Dermis microvascular lymphatic vessel endothelial cell (primary cell): ENCODE data around the gene DDX10. TPM values are rescaled to one million over a fixed set of nuclear protein-coding genes. Genes with fewer than 3 reads are reported as not detected.
A peak's percentile ranks its signal among the peaks of the same experiment; 100 is the strongest.

Source experiments
- DNase-seq, 2 donors: peaks; one replicate each; pipeline versions ENCODE4 v3.0.0 to v3.0.0-alpha.2; 2010; ENCODE audit warnings: low read depth in 2 of 2
- total RNA-seq: library from RNA; depleted of rRNA; stranded (reverse); fragments of >200 nt; gene quantifications from 2 replicates; pipeline ENCODE4 v1.2.1, GENCODE V29; 2014

The DDX10 gene
- total RNA-seq, 1 donor from 2014 or later, result 48.9 TPM

DNA sequence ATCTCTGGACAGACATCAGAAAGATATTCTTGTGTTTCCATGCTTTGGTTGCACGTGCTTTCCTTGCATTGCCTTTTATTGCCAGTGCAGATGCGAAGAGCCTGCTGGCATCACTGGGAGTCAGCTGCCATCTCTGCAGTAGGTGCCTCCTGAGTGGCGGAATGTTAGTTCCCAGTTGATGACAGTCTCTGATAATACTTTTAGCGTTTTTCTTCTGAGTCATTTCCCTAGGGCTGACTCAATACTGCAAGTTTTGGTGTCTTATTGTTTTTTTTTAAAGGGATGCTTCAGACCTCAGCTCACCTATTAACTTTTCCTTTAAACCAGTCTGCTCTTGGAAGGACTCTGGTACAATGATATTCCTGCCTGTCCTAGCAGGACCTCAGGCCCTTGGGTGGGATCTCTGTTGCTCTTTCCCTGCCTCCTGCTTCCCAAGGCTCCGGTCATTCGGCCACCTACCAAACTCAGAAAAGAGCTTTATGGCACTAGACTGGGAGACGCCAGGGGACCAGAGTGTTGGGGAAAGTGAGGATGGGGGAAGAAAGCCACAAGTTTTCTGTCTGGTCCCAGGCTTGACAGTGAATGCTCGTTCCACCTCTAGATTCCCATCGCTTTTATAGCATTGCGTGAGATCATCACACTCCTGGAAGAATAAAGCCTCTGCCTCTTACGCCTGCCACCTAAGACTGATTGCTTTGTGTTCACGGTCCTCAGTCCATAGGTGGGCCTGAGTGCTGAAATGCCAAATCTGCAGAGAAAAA is 308.7 kb downstream of the DDX10 start:
- peak in 1 of 2 donors; percentile 75 for DNase-seq

- DNase-seq, result no peak
Observed at GRCh38 chr11:108975026-108975425, 310.2 kb downstream of the DDX10 start.

GRCh38 chr11:108975641-108976071 is 310.8 kb downstream of the DDX10 start:
- no peak for DNase-seq

GRCh38 chr11:108983636-108984420 is 319.0 kb downstream of the DDX10 start:
- DNase-seq, result no peak

DNA sequence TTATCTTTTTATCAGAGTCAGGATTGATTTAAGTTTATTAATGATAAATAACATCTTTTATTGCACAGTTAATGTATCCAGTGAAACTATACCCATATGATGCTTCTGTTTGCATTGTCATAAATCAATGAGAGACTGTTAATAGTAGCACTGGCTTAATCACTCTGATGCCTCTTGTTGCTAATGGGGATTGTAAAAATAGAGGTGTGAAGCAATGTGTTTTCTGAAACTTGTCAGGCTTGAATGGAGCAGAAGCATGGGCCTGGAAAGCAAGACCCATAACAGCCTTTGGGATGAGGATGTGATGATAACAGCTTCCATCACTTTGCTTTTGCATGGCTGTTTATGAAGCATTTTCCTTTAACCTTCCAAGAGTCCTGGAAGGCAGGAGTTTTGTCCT is 319.7 kb downstream of the DDX10 start:
- no peak for DNase-seq

GRCh38 chr11:108985236-108985944 is 320.5 kb downstream of the DDX10 start:
- DNase-seq, result peak in 1 of 2 donors; percentile 40

GRCh38 chr11:108985945-108986279 is 321.0 kb downstream of the DDX10 start:
- peak in 1 of 2 donors; percentile 83 for DNase-seq

Other genes with a start within 250 kb of the DDX10 start
- gene C11orf65, start 197.5 kb upstream of the DDX10 start, total RNA-seq, result not detected in 2 replicates
- gene POGLUT3, start 166.7 kb upstream of the DDX10 start, total RNA-seq, result 12.9 and 15.3 TPM in 2 replicates
- gene EXPH5, start 71.3 kb upstream of the DDX10 start, total RNA-seq, result under 0.01 TPM in 2 replicates